Ishikawa (cell line): ENCODE measurements around the gene SMIM44.

Experiments used
- CEBPB ChIP-seq: IDR thresholded peaks from 2 replicates; pipeline ENCODE4 v1.6.1; 2012
- CREB1 ChIP-seq: IDR thresholded peaks from 2 replicates; pipeline ENCODE4 v1.6.1; 2012; ENCODE audit warnings: low read depth
- EGR1 ChIP-seq: IDR thresholded peaks from 2 replicates; pipeline ENCODE4 v1.6.1; 2012
- EP300 ChIP-seq: IDR thresholded peaks from 2 replicates; pipeline ENCODE4 v1.6.1; 2012; ENCODE audit warnings: borderline replicate concordance
- FOXM1 ChIP-seq: IDR thresholded peaks from 2 replicates; pipeline ENCODE4 v1.6.1; 2012; ENCODE audit warnings: low read depth, borderline replicate concordance
- NFIC ChIP-seq: IDR thresholded peaks from 2 replicates; pipeline ENCODE4 v1.6.1; 2012
- RAD21 ChIP-seq: IDR thresholded peaks from 2 replicates; pipeline ENCODE4 v1.6.1; 2012; ENCODE audit warnings: low read depth
- REST ChIP-seq: IDR thresholded peaks from 2 replicates; pipeline ENCODE4 v1.6.1; 2012; ENCODE audit warnings: low read depth, mild to moderate bottlenecking
- TAF1 ChIP-seq: IDR thresholded peaks from 2 replicates; pipeline ENCODE4 v1.6.1; 2012; ENCODE audit warnings: low read depth, mild to moderate bottlenecking
- TCF12 ChIP-seq: IDR thresholded peaks from 2 replicates; pipeline ENCODE4 v1.6.1; 2012; ENCODE audit warnings: low read depth
- TEAD4 ChIP-seq: IDR thresholded peaks from 2 replicates; pipeline ENCODE4 v1.6.1; 2012
- YY1 ChIP-seq: IDR thresholded peaks from 2 replicates; pipeline ENCODE4 v1.6.1; 2012; ENCODE audit warnings: low read depth
- ZBTB7A ChIP-seq: IDR thresholded peaks from 2 replicates; pipeline ENCODE4 v1.6.1; 2012; ENCODE audit warnings: low read depth
- TF ChIP-seq, protein P1 (sequence below): IDR thresholded peaks from 2 replicates; pipeline ENCODE4 v1.6.1; 2012
- TF ChIP-seq, protein P2 (sequence below): IDR thresholded peaks from 2 replicates; pipeline ENCODE4 v1.6.1; 2012

The SMIM44 gene

GRCh38 chr19:3481241-3482090 is 1.8 kb downstream of the SMIM44 start:
- TF ChIP-seq REST (no peak), NFIC (no peak), EP300 (no peak), EGR1 (no peak), FOXM1 (no peak), ZBTB7A (no peak), YY1 (no peak), RAD21 (no peak), TCF12 (no peak)
- TF ChIP-seq, protein P1, sequence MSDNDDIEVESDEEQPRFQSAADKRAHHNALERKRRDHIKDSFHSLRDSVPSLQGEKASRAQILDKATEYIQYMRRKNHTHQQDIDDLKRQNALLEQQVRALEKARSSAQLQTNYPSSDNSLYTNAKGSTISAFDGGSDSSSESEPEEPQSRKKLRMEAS: no peak

DNA sequence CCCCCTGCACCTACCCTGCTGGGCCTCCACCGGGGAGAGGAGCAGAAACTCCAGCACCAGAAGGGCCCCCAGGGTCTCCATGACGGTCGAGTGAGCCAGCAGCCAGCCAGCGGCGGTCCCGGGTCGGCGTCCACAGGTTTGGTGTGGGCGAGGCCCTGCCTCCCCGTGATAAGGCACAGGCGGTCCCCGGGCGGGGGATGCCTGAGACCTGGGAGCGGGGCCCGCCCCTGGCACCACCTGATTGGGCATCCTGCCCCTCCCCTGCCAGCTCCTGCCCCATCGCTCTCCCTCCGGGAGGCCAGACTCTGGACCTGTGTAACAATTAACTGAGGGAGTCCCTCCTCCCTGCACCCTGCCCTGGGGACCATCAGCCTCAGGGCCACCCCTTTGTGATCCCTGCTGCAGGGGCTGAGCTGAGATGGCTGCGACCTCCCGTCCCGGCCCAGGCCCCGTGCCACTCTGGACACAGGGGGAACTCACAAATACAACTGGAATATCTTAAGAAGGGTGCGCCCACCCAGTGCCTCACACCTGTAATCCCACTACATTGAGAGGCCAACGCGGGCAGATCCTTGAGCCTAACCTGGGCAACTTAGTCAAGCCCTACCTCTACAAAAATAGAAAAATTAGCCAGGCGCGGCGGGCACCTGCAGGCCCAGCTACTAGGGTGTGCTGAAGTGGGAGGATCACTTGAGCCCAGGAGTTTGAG is 2.7 kb downstream of the SMIM44 start, which contains the start of gene SMIM24:
TSS of gene SMIM24 (minus strand) at position 143 of the 709 bp plus-strand sequence. CDS start at position 81, 62 bp downstream.
- TF ChIP-seq FOXM1 (no peak), EP300 (no peak), TAF1 (no peak), TEAD4 (no peak), YY1 (no peak), TCF12 (no peak), CEBPB (no peak)

DNA sequence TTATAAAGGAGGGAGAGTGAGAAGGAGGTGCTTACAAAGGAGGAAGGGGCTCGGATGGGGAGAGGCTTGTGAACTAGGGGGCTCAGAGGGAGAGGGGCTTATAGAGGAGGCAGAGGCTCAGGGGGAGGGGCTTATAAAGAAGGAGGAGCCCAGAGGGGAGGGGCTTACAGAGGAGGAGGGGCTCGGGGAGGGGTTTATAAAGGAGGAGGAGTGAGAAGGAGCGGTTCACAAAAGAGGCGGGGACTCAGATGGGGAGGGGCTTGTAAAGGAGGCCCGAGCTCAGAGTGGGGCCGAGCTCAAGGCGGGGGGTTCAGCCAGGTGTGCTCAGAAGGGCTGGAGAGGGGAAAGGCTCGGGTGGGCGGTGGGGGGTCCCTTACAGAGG is 3.4 kb downstream of the SMIM44 start:
- TF ChIP-seq CEBPB (no peak), FOXM1 (no peak), NFIC (no peak), EP300 (no peak), CREB1 (no peak), RAD21 (no peak), YY1 (no peak), TAF1 (no peak)
- TF ChIP-seq, protein P2, sequence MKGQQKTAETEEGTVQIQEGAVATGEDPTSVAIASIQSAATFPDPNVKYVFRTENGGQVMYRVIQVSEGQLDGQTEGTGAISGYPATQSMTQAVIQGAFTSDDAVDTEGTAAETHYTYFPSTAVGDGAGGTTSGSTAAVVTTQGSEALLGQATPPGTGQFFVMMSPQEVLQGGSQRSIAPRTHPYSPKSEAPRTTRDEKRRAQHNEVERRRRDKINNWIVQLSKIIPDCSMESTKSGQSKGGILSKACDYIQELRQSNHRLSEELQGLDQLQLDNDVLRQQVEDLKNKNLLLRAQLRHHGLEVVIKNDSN: no peak

DNA sequence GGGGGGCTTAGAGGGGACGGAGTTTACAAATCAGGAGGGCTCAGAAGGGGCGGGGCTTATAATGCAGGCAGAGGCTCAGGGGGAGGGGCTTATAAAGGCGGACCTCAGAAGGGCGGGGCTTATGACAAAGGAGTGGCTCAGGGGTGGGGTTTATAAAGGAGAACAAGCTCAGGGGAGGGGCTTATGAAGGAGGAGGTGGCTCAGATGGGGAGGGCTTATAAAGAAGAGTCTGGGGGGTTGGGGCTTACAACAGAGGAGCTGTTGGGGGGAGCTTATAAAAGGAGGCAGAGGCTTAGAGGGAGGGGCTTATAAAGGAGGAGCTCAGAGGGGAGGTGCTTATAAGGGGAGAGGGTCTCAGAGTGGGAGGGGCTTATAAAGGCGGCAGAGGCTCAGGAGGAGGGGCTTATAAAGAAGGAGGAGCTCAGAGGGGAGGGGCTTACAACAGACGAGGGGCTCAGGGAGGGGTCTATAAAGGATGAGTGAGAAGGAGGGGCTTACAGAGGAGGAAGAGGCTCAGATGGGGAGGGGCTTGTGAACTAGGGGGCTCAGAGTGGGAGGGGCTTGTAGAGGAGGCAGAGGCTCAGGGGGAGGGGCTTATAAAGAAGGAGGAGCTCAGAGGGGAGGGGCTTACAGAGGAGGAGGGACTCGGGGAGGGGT is 3.9 kb downstream of the SMIM44 start:
- no peak for TF ChIP-seq CREB1
- TF ChIP-seq, protein P1: no peak

DNA sequence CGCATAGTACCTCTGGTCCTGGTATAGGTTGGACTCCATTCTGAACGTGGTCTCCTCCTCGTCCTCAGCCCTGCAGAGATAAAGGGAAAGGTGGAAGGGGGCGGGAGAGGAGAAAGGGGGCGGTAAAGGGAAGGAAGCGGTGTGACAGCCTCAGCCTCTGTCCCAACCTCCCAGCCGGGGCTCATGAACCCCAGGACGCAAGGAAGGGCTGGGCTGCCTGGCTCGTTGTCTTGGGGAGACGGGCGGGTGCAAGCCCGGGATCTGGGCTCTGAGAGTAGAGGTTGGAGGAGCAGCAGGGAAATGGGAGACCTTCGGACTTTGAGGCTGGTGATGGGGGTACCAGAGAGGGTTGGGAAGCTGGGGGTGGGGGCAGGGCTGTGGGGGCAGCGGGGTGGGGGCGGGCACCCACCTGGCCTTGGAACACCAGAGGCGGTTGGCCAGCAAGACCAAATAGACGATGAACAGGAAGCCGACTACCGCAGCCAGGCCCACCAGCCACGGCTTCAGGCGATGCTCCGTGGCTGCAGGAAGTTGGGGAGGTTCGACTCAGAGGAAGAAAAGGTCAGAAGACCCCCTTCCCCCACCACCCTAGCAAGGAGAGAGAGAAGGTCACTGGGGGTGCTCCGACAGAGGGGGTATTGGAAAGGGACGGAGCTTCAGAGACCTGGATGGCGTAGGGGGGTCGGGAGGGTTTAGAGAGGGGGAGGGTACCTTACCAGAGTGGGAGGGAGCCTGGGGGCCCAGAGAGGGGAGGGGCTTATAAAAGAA is 4.6 kb downstream of the SMIM44 start:
- TF ChIP-seq EP300 (no peak), TAF1 (no peak), ZBTB7A (no peak), CREB1 (no peak), NFIC (no peak), YY1 (no peak), TEAD4 (no peak), RAD21 (no peak)
- TF ChIP-seq, protein P1: no peak

- TF ChIP-seq TEAD4 (no peak), FOXM1 (no peak)
Observed at GRCh38 chr19:3477951-3478350, 5.3 kb downstream of the SMIM44 start.

GRCh38 chr19:3477506-3477905 is 5.7 kb downstream of the SMIM44 start:
- TF ChIP-seq TAF1: no peak
- no peak for TF ChIP-seq RAD21
- no peak for TF ChIP-seq NFIC
- TF ChIP-seq REST: no peak
- TF ChIP-seq CEBPB: no peak
- TF ChIP-seq, protein P1: no peak
- no peak for TF ChIP-seq CREB1
- TF ChIP-seq YY1: no peak
- no peak for TF ChIP-seq FOXM1
- TF ChIP-seq EGR1: no peak
- TF ChIP-seq ZBTB7A: no peak
- TF ChIP-seq TCF12: no peak
- TF ChIP-seq TEAD4: no peak
- TF ChIP-seq EP300: no peak
- TF ChIP-seq, protein P2: no peak
